ENCODE measurements around the gene WWOX.

WWOX gene

GRCh38 chr16:79175286-79176057 is 1076.0 kb downstream of the WWOX start:
- DNase-seq, result no peak

- DNase-seq, result no peak
Observed at GRCh38 chr16:79177018-79177417, 1077.6 kb downstream of the WWOX start.

GRCh38 chr16:79181419-79181818 is 1082.0 kb downstream of the WWOX start:
- no peak for DNase-seq

GRCh38 chr16:79182616-79183015 is 1083.2 kb downstream of the WWOX start:
- DNase-seq, result no peak

- DNase-seq, result no peak
Observed at GRCh38 chr16:79183571-79183970, 1084.1 kb downstream of the WWOX start.

GRCh38 chr16:79184464-79185030 is 1085.1 kb downstream of the WWOX start:
- no peak for DNase-seq

GRCh38 chr16:79185711-79186110 is 1086.3 kb downstream of the WWOX start:
- no peak for DNase-seq

GRCh38 chr16:79186196-79186595 is 1086.7 kb downstream of the WWOX start:
- DNase-seq, result no peak

- no peak for DNase-seq
Observed at GRCh38 chr16:79188115-79188738, 1088.8 kb downstream of the WWOX start.

GRCh38 chr16:79188739-79189122 is 1089.3 kb downstream of the WWOX start:
- DNase-seq, result no peak

- no peak for DNase-seq
Observed at GRCh38 chr16:79190542-79190941, 1091.1 kb downstream of the WWOX start.

- no peak for DNase-seq
Observed at GRCh38 chr16:79191933-79192332, 1092.5 kb downstream of the WWOX start.

GRCh38 chr16:79192904-79193303 is 1093.5 kb downstream of the WWOX start:
- no peak for DNase-seq

GRCh38 chr16:79194291-79194690 is 1094.8 kb downstream of the WWOX start:
- no peak for DNase-seq

GRCh38 chr16:79195938-79196337 is 1096.5 kb downstream of the WWOX start:
- no peak for DNase-seq

- DNase-seq, result no peak
Observed at GRCh38 chr16:79201436-79201835, 1102.0 kb downstream of the WWOX start.

- DNase-seq, result no peak
Observed at GRCh38 chr16:79202977-79203376, 1103.5 kb downstream of the WWOX start.

GRCh38 chr16:79204486-79204885 is 1105.0 kb downstream of the WWOX start:
- DNase-seq, result no peak

- DNase-seq, result no peak
Observed at GRCh38 chr16:79206889-79207288, 1107.4 kb downstream of the WWOX start.

GRCh38 chr16:79209308-79209707 is 1109.9 kb downstream of the WWOX start:
- DNase-seq, result no peak

GRCh38 chr16:79210607-79211006 is 1111.2 kb downstream of the WWOX start:
- DNase-seq, result no peak

- DNase-seq, result no peak
Observed at GRCh38 chr16:79211586-79211985, 1112.1 kb downstream of the WWOX start.

GRCh38 chr16:79212114-79212791 is 1112.8 kb downstream of the WWOX start:
- no peak for DNase-seq

GRCh38 chr16:79213214-79213613 is 1113.8 kb downstream of the WWOX start:
- DNase-seq, result no peak

Data from NCI-H446 (cell line).